ENCODE measurements around the gene ZNF646. TPM values are rescaled to one million over a fixed set of nuclear protein-coding genes. Genes with fewer than 3 reads are reported as not detected.

Gene ZNF646
- 0.20 and 0.43 TPM in 2 replicates for polyA plus RNA-seq

GRCh38 chr16:31073970-31074813 is at the start of gene ZNF646, which contains the start of gene ZNF668:
TSS of gene ZNF646 (plus strand) at chr16:31074422. CDS start at chr16:31076325, 1,903 bp downstream.
TSS of gene ZNF668 (minus strand) at chr16:31074240. CDS start at chr16:31064459, 9,781 bp downstream.

GRCh38 chr16:31032736-31033708 is 41.2 kb upstream of the ZNF646 start, which contains the start of gene STX4:
TSS of gene STX4 (plus strand) at chr16:31033558. CDS start at chr16:31033806, 248 bp downstream.

GRCh38 chr16:31088459-31089183 is 14.4 kb downstream of the ZNF646 start, which contains the start of gene PRSS53:
TSS of gene PRSS53 (minus strand) at chr16:31088943. CDS start at chr16:31088809, 134 bp downstream.

GRCh38 chr16:31094424-31095120 is 20.4 kb downstream of the ZNF646 start, which contains the start of gene VKORC1:
TSS of gene VKORC1 (minus strand) at chr16:31094797. CDS start at chr16:31094729, 68 bp downstream.

GRCh38 chr16:31108035-31108793 is 34.0 kb downstream of the ZNF646 start, which contains the start of gene BCKDK:
TSS of gene BCKDK (plus strand) at chr16:31108386. CDS start at chr16:31109224, 838 bp downstream.

GRCh38 chr16:31117384-31118222 is 43.4 kb downstream of the ZNF646 start, which contains the start of gene KAT8:
TSS of gene KAT8 (plus strand) at chr16:31117664. CDS start at chr16:31117682, 18 bp downstream.

Other genes with a start within 250 kb of the ZNF646 start
- 2.1 and 3.7 TPM in 2 replicates for gene BCL7C, start 180.3 kb upstream of the ZNF646 start, polyA plus RNA-seq
- 0.15 TPM in 1 of 2 replicates, not detected in the other for gene CTF1, start 177.8 kb upstream of the ZNF646 start, polyA plus RNA-seq
- 0.52 TPM in 1 of 2 replicates, not detected in the other for gene FBXL19, start 150.8 kb upstream of the ZNF646 start, polyA plus RNA-seq
- gene ORAI3, start 125.4 kb upstream of the ZNF646 start, polyA plus RNA-seq = 58.6 and 83.0 TPM in 2 replicates
- gene SETD1A, start 116.7 kb upstream of the ZNF646 start, polyA plus RNA-seq = 0.27 and 0.34 TPM in 2 replicates
- not detected in 2 replicates for gene HSD3B7, start 89.2 kb upstream of the ZNF646 start, polyA plus RNA-seq
- 2.5 and 3.0 TPM in 2 replicates for gene STX1B, start 63.8 kb upstream of the ZNF646 start, polyA plus RNA-seq
- 15.6 and 16.6 TPM in 2 replicates for gene STX4, start 40.9 kb upstream of the ZNF646 start, polyA plus RNA-seq
- 0.11 TPM in 1 of 2 replicates, not detected in the other for gene ZNF668, start 182 bp upstream of the ZNF646 start, polyA plus RNA-seq
- not detected in 2 replicates for gene PRSS53, start 14.5 kb downstream of the ZNF646 start, polyA plus RNA-seq
- gene VKORC1, start 20.4 kb downstream of the ZNF646 start, polyA plus RNA-seq = 47.0 and 48.3 TPM in 2 replicates
- 8.4 and 10.6 TPM in 2 replicates for gene BCKDK, start 34.0 kb downstream of the ZNF646 start, polyA plus RNA-seq
- gene KAT8, start 43.2 kb downstream of the ZNF646 start, polyA plus RNA-seq = 16.0 and 16.5 TPM in 2 replicates
- gene PRSS8, start 61.3 kb downstream of the ZNF646 start, polyA plus RNA-seq = not detected in 2 replicates
- 0.43 and 1.8 TPM in 2 replicates for gene PRSS36, start 75.6 kb downstream of the ZNF646 start, polyA plus RNA-seq
- gene FUS, start 105.7 kb downstream of the ZNF646 start, polyA plus RNA-seq = 41.0 and 45.9 TPM in 2 replicates
- gene PYCARD, start 128.3 kb downstream of the ZNF646 start, polyA plus RNA-seq = 0.41 TPM in 1 of 2 replicates, not detected in the other
- gene TRIM72, start 139.7 kb downstream of the ZNF646 start, polyA plus RNA-seq = not detected in 2 replicates
- 0.94 and 1.6 TPM in 2 replicates for gene PYDC1, start 142.7 kb downstream of the ZNF646 start, polyA plus RNA-seq
- gene ITGAM, start 185.6 kb downstream of the ZNF646 start, polyA plus RNA-seq = not detected in 2 replicates